GM18499 (cell line): ENCODE results near the gene SPDEF.

Experiments used
- ATAC-seq: cut with Tn5 transposase; IDR thresholded peaks from one replicate; pipeline ENCODE4 v1.9.1; 2021; ENCODE audit warnings: moderate number of reproducible peaks; ENCODE audit not compliant: insufficient read depth, unreplicated experiment

SPDEF gene

DNA sequence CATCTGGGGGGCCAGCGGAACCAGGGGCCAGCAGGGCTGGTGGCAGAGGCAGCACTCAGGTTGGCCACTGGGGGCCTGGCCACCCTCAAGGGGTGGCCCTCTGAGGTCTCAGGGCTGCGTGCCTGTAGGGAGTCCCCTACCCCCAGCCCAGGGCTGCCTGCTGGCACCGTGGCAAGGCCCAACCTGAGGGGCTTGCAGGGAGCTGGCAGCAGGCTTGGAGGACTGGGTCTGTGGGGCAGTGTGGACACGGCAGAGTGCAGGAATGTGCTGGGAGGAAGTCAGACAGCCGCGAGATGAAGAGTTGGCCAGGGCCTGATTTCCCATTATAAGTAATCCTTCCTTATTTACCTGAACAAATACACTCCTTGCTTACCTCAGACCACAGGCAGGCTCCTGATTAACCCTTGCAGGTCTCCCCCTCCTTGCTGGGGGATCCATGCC, at the start of gene SPDEF:
Gene SPDEF (minus strand): TSS at position 299 of the 441 bp plus-strand sequence. CDS start 11,874 bp downstream, outside the sequence.
- no peak for ATAC-seq

DNA sequence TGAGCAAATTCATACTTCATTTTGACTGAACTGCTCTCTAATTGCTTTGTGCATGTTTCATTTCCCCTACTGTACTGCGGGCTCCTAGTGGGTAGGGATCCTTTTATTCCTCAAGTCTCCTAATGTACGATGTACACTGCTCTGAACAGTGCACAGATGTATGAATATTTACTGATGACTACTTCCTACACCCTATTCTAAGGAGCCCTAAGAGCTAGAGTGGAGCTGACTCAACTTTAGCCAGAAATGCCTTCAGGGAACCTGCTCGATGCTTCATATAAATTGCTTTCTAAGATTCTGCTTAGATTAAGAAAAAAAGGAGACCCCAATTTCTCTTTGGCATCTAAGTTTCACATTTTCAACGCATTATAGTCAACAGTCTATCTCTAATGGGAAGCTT, 47.6 kb upstream of the SPDEF start:
- no peak for ATAC-seq

- ATAC-seq: no peak
Observed at GRCh38 chr6:34602318-34603111, 46.4 kb upstream of the SPDEF start.

DNA sequence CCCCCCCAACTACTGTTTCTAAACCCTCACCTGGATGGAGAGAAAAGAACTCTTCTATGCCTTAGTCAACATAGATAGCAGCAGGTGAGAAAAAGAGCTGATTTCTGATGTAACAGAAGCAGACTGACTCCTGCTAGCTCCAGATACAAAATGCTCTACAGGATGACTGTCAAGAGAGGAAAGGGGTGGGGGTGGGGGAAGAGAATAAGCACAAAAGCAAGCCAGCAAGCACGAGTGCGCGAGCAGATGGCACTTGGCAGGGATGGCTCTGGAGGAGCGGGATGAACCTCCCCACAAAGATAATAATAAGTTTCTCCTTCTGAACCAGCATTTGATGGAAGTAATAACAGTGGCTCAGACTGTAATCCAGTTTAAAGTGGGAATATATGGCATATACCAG, 45.6 kb upstream of the SPDEF start:
- ATAC-seq: no peak

- no peak for ATAC-seq
Observed at GRCh38 chr6:34600796-34601195, 44.7 kb upstream of the SPDEF start.

GRCh38 chr6:34600101-34600500, 44.0 kb upstream of the SPDEF start:
- ATAC-seq: no peak

DNA sequence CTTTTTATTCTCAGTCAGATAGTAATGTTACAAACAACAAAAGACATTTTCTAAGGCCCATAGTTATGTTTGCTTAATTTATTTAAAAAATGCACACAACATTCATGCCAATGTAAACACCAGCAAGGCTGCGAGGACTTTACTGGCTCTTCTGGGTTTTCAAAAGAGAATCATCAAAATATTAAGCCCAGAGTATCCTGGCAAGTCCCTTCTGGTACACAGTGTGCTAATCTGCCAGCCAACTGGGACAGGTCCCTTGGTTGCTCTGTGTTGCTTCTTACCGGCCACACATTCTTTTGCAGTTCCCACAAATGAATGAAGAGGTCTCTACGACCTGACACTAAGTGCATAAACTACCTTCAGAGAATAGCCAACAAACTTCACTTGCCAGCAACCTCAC, 42.6 kb upstream of the SPDEF start:
- ATAC-seq: no peak

GRCh38 chr6:34597605-34598353, 41.6 kb upstream of the SPDEF start:
- no peak for ATAC-seq

DNA sequence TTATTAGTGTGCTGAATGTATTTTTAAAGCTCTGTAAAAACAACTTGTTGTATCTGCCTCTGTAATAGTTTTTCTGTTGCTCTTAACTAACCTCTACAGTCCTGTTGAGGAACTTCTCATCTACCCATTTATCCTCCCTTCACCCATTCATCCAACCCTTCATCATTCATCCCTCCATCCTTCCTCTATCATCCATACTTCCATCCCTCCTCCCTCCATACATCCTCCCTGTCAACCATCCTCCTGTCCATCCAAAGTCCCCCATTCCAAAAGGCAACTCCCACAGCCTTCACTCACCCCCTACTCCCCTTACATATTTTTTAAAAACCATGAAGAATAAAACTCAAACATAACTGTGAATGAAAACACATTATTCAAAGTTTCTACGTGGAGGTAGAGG, 40.7 kb upstream of the SPDEF start:
- ATAC-seq: no peak

DNA sequence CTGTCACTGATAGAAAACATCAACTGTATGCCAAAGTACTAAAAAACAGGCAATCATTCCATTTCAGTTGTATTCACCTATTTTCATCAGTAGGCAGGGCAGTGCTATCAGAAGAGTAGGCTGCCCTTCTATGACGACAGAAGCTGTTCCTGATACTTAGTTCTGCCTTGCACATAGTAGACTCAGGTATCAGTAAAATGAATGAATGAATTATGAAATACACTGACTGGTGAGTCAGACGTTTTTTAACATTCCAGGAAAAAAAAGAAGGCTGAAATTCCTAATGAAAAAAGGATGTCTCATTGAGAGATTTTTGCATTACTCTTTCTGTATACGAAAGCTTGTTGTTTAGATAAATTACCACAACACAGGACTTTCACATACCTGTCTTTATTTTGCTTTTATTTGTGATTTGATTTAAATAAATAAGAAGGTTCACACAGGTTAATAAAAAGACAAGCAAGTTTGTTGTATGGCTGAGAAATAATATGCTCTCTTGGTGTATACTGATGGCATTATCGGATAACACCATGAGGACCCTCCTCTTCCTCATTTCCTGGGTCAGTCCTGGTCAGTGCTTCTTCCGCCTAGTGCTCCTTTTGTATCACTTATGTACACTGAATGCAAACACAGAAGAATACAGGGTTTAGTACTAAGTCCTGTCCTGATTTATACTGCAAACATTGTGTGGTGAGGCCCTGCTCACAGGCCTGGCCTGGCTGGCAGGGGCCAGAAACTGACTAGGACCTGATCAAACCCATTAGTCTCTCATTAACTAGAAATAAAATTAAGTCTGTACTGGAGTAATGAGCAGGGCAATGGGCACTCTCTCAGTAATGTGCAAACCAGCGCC, 39.4 kb upstream of the SPDEF start:
- ATAC-seq: no peak

- ATAC-seq: no peak
Observed at GRCh38 chr6:34593701-34594100, 37.6 kb upstream of the SPDEF start.

- no peak for ATAC-seq
Observed at GRCh38 chr6:34592208-34592952, 36.3 kb upstream of the SPDEF start.

DNA sequence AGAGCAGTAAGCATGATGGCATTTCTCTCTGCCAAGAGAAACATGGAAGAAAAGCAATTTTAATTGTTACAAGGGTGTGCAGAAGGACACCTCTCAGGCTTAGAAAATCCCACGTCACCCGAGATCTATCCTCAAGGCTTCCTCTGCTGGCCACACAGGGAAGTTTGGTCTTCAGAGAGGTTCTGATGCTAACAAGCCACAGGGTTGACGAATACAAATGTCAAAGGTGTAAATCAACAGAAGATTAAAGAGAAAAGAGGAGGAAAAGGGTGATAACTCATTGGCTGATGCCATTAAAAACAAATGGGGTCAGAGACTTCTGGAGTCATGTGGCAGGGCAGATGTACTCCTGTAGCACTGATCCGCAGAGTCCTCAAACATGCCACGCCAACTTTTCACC, 33.6 kb upstream of the SPDEF start:
- no peak for ATAC-seq

DNA sequence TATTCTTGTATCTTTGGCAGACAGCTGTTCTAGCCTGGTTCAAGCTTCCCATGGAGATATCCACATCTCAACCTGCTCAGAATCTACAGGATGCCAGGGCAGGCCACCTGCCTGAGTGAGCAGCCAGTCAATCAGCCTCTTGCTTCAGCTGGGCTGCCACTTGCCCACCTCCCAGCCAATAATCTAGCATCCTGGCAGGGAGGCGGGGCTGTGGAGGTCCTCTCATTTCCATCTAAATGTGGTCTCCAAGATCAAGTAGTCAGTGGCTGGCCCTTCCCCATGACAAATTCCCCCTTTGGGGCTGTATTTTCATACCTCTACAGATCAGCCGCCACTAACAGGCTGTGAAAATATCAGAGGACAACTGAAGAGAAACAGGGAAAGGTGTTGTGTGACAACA, 33.0 kb upstream of the SPDEF start:
- no peak for ATAC-seq

- ATAC-seq: no peak
Observed at GRCh38 chr6:34587851-34588250, 31.7 kb upstream of the SPDEF start.

DNA sequence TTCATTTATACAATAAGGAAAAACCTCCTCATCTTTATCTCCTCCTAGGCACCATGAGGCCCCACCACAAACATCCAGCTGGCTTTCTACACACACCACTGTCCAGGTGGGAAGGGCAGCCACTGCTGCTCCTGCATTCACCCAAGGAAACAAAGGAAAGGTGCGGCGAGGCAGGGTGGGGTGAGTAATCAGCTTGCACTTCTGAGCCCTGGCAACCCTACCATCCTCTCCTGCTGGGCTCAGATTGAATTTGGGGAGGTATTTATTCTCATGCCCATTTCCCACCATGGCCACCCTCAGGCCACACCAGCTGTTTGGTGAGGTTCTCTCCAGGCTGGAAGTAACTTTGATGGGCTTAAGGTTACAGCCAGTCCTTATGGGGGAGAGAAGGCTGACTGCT, 31.2 kb upstream of the SPDEF start:
- no peak for ATAC-seq

- no peak for ATAC-seq
Observed at GRCh38 chr6:34586327-34587040, 30.4 kb upstream of the SPDEF start.

- no peak for ATAC-seq
Observed at GRCh38 chr6:34585512-34586061, 29.5 kb upstream of the SPDEF start.

DNA sequence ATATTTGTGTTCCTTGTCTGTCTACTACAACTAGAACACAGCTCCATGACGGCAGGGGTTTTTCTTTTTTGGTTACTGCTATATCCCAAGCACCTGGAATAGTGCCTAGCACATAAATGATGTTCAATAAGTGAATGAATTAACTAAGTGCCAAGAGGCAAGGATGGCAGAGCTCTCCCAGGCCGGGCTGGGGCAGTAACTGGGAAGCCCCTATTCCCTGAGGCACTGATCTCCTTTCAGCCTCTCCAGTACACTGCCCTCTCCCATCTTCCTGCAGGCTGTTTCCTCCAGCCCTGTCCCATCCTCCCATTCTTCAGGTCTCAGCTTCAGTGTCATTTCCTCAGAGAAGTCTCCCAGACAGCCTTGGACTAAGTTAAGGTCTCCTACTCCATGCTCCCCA, 29.0 kb upstream of the SPDEF start:
- no peak for ATAC-seq
